ENCODE results near the gene TUBA4B. TPM values are rescaled to one million over a fixed set of nuclear protein-coding genes. Genes with fewer than 3 reads are reported as not detected.

TUBA4B gene
- total RNA-seq, 1 experiment from 2014 or later = 0.28 TPM

GRCh38 chr2:219213486-219214071, 39.5 kb upstream of the TUBA4B start:
- H3K36me3 ChIP-seq (replicated peaks; ENCODE audit: control insufficient read depth, insufficient read depth, low read length) = peaks cover 24% of the 10 kb centered on the region
- no peak for DNase-seq
- no peaks in the 10 kb centered on the region for H3K27me3 ChIP-seq (ENCODE audit: control insufficient read depth, insufficient read depth, low read length)
- no peak overlapping the region for H3K4me3 ChIP-seq (ENCODE audit: insufficient read depth, low read depth, low read length)

- no peak for DNase-seq
- Histone ChIP-seq H3K4me3 (ENCODE audit: insufficient read depth, low read depth, low read length) (no peak overlapping the region), H3K27me3 (ENCODE audit: control insufficient read depth, insufficient read depth, low read length) (no peaks in the 10 kb centered on the region), H3K36me3 (replicated peaks; ENCODE audit: control insufficient read depth, insufficient read depth, low read length) (peaks cover 22% of the 10 kb centered on the region)
Observed at GRCh38 chr2:219214141-219214540, 38.9 kb upstream of the TUBA4B start.

- peaks cover 19% of the 10 kb centered on the region for H3K36me3 ChIP-seq (replicated peaks; ENCODE audit: control insufficient read depth, insufficient read depth, low read length)
- no peak for DNase-seq
- no peaks in the 10 kb centered on the region for H3K27me3 ChIP-seq (ENCODE audit: control insufficient read depth, insufficient read depth, low read length)
- H3K4me3 ChIP-seq (ENCODE audit: insufficient read depth, low read depth, low read length) = no peak overlapping the region
Observed at GRCh38 chr2:219214786-219215185, 38.3 kb upstream of the TUBA4B start.

- no peak overlapping the region for H3K4me3 ChIP-seq (ENCODE audit: insufficient read depth, low read depth, low read length)
- DNase-seq = no peak
- peaks cover 19% of the 10 kb centered on the region for H3K36me3 ChIP-seq (replicated peaks; ENCODE audit: control insufficient read depth, insufficient read depth, low read length)
- H3K27me3 ChIP-seq (ENCODE audit: control insufficient read depth, insufficient read depth, low read length) = no peaks in the 10 kb centered on the region
Observed at GRCh38 chr2:219215871-219216534, 37.0 kb upstream of the TUBA4B start.

- Histone ChIP-seq H3K36me3 (replicated peaks; ENCODE audit: control insufficient read depth, insufficient read depth, low read length) (peaks cover 15% of the 10 kb centered on the region), H3K27me3 (ENCODE audit: control insufficient read depth, insufficient read depth, low read length) (no peaks in the 10 kb centered on the region), H3K4me3 (ENCODE audit: insufficient read depth, low read depth, low read length) (no peak overlapping the region)
- no peak for DNase-seq
Observed at GRCh38 chr2:219216535-219216915, 36.5 kb upstream of the TUBA4B start.

- DNase-seq = peak; percentile 93
- Histone ChIP-seq H3K36me3 (replicated peaks; ENCODE audit: control insufficient read depth, insufficient read depth, low read length) (peaks cover 15% of the 10 kb centered on the region), H3K27me3 (ENCODE audit: control insufficient read depth, insufficient read depth, low read length) (no peaks in the 10 kb centered on the region), H3K4me3 (ENCODE audit: insufficient read depth, low read depth, low read length) (peak overlapping the region; percentile 74)
Observed at GRCh38 chr2:219218217-219218731, 34.8 kb upstream of the TUBA4B start.

GRCh38 chr2:219218732-219219701, 34.0 kb upstream of the TUBA4B start, which contains the start of gene ABCB6:
ABCB6 (minus strand) TSS chr2:219218958; CDS start chr2:219218673, 285 bp downstream.
- Histone ChIP-seq H3K27me3 (ENCODE audit: control insufficient read depth, insufficient read depth, low read length) (no peaks in the 10 kb centered on the region), H3K4me3 (ENCODE audit: insufficient read depth, low read depth, low read length) (peak within 1 kb of the TSS; percentile 74), H3K36me3 (replicated peaks; ENCODE audit: control insufficient read depth, insufficient read depth, low read length) (peaks cover 18% of the 10 kb centered on the region)
- peak; percentile 98 for DNase-seq

- peaks cover 18% of the 10 kb centered on the region for H3K36me3 ChIP-seq (replicated peaks; ENCODE audit: control insufficient read depth, insufficient read depth, low read length)
- peak; percentile 53 for DNase-seq
- no peak overlapping the region for H3K4me3 ChIP-seq (ENCODE audit: insufficient read depth, low read depth, low read length)
- no peaks in the 10 kb centered on the region for H3K27me3 ChIP-seq (ENCODE audit: control insufficient read depth, insufficient read depth, low read length)
Observed at GRCh38 chr2:219219784-219220532, 33.1 kb upstream of the TUBA4B start.

- Histone ChIP-seq H3K36me3 (replicated peaks; ENCODE audit: control insufficient read depth, insufficient read depth, low read length) (peaks cover 18% of the 10 kb centered on the region), H3K27me3 (ENCODE audit: control insufficient read depth, insufficient read depth, low read length) (no peaks in the 10 kb centered on the region), H3K4me3 (ENCODE audit: insufficient read depth, low read depth, low read length) (no peak overlapping the region)
- no peak for DNase-seq
Observed at GRCh38 chr2:219220652-219221402, 32.2 kb upstream of the TUBA4B start.

- Histone ChIP-seq H3K4me3 (ENCODE audit: insufficient read depth, low read depth, low read length) (no peak overlapping the region), H3K36me3 (replicated peaks; ENCODE audit: control insufficient read depth, insufficient read depth, low read length) (peaks cover 19% of the 10 kb centered on the region), H3K27me3 (ENCODE audit: control insufficient read depth, insufficient read depth, low read length) (no peaks in the 10 kb centered on the region)
- DNase-seq = no peak
Observed at GRCh38 chr2:219221957-219222518, 31.0 kb upstream of the TUBA4B start.

GRCh38 chr2:219223831-219224610, 29.0 kb upstream of the TUBA4B start:
- no peak for DNase-seq
- H3K4me3 ChIP-seq (ENCODE audit: insufficient read depth, low read depth, low read length) = no peak overlapping the region
- H3K36me3 ChIP-seq (replicated peaks; ENCODE audit: control insufficient read depth, insufficient read depth, low read length) = peaks cover 19% of the 10 kb centered on the region
- no peaks in the 10 kb centered on the region for H3K27me3 ChIP-seq (ENCODE audit: control insufficient read depth, insufficient read depth, low read length)

- Histone ChIP-seq H3K27me3 (ENCODE audit: control insufficient read depth, insufficient read depth, low read length) (no peaks in the 10 kb centered on the region), H3K36me3 (replicated peaks; ENCODE audit: control insufficient read depth, insufficient read depth, low read length) (peaks cover 19% of the 10 kb centered on the region), H3K4me3 (ENCODE audit: insufficient read depth, low read depth, low read length) (no peak overlapping the region)
- DNase-seq = no peak
Observed at GRCh38 chr2:219225350-219225749, 27.7 kb upstream of the TUBA4B start.
